H1 (cell line): ENCODE data around the gene MRPS12.

Source experiments
- ASH2L ChIP-seq: fragments of 200-600, 300-600 bp; sonication (generic); IDR thresholded peaks from one replicate; pipeline ENCODE4 v1.7.1; 2017; ENCODE audit warnings: low read length
- EZH2 ChIP-seq: fragments of 200-600 bp; sonication (generic); IDR thresholded peaks from 2 replicates; pipeline ENCODE4 v1.7.1; 2012; ENCODE audit warnings: low read depth, mild to moderate bottlenecking, moderate library complexity, low read length, inconsistent platforms; ENCODE audit not compliant: severe bottlenecking
- GABPA ChIP-seq: IDR thresholded peaks from 2 replicates; pipeline ENCODE4 v1.6.1; 2011; ENCODE audit warnings: mild to moderate bottlenecking, low read length, moderate library complexity, borderline replicate concordance; ENCODE audit not compliant: insufficient read depth
- HDAC2 ChIP-seq, 2 experiments: fragments of 300-600 bp in 1 of 2; sonication (generic) in 1 of 2; IDR thresholded peaks; 2 replicates each; pipeline ENCODE4 v1.6.1; 2011 to 2012; ENCODE audit warnings: low read depth in 2 of 2, low read length in 2 of 2, mild to moderate bottlenecking in 2 of 2, moderate library complexity in 2 of 2, borderline replicate concordance in 1 of 2, inconsistent platforms in 1 of 2
- KDM4A ChIP-seq: IDR thresholded peaks from one replicate; pipeline ENCODE4 v1.7.1; 2012; ENCODE audit warnings: low read depth, mild to moderate bottlenecking, moderate library complexity, low read length, inconsistent platforms; ENCODE audit not compliant: severe bottlenecking
- MAFK ChIP-seq: IDR thresholded peaks from 2 replicates; pipeline ENCODE4 v1.6.1; 2012; ENCODE audit warnings: low read depth, mild to moderate bottlenecking, improper control_type of control experiment, low read length
- POLR2A ChIP-seq, 2 experiments: IDR thresholded peaks; 1 replicate in 1 of 2; 2 replicates in 1 of 2; pipeline ENCODE4 v1.6.1; 2011; ENCODE audit warnings: low read depth in 2 of 2, low read length in 2 of 2, mild to moderate bottlenecking in 2 of 2; ENCODE audit errors: control extremely low read depth in 1 of 2
- SIN3A ChIP-seq, 2 experiments: IDR thresholded peaks in 1 of 2; conservative IDR thresholded peaks in 1 of 2; 2 replicates each; pipeline ENCODE4 v1.6.1; 2011 to 2012; ENCODE audit warnings: low read length in 2 of 2, improper control_type of control experiment in 1 of 2, low read depth in 1 of 2, mild to moderate bottlenecking in 1 of 2
- TF ChIP-seq, protein P1 (sequence below), 3 experiments: IDR thresholded peaks; 1 replicate in 2 of 3; 2 replicates in 1 of 3; pipeline versions ENCODE4 v1.5.1 to v1.6.1; 2011; ENCODE audit warnings: low read length in 3 of 3, mild to moderate bottlenecking in 3 of 3, inconsistent platforms in 2 of 3, low read depth in 1 of 3, moderate library complexity in 1 of 3; ENCODE audit not compliant: insufficient read depth in 1 of 3; ENCODE audit errors: control extremely low read depth in 1 of 3
- TF ChIP-seq, protein P2 (sequence below): IDR thresholded peaks from 2 replicates; pipeline ENCODE4 v1.6.1; 2011; ENCODE audit warnings: low read depth, mild to moderate bottlenecking, low read length; ENCODE audit not compliant: insufficient read depth

DNA sequence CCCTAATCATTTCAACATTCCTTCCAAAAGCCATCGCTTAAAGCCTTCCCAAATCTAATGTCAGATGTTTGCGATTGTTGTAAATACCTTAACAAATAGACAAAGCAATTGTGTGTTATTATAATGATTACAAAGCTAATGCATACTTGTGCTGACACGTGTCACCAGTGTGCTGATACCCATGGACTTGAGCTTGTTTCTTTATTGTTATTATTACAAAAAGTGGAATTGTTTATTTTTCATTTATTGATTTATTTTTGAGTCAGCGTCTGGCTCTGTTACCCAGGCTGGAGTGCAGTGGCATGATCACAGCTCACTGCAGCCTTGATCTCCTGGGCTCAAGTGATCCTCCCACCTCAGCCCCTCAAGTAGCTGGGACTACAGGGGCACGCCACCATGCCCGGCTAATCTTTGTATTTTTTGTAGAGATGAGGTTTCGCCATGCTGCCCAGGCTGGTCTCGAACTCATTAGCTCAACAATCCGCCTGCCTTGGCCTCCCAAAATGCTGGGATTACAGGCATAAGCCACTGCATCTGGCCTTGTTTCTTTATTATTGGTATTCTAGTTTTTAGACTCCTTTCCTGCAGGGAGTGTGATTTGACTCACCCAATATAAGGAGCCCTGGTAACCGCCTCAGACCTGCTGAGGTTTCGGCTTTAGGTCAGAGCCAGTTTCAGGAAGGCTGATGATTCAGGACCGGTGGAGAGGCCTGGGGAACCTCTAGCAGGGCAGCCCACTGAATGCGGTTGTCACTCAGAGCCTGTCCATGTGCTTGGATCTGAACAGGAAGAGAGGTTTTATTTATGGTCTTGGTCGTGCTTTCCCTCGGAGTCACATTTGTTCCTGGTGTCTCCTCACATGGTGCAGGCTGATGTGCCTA, 46.9 kb downstream of the MRPS12 start:
- TF ChIP-seq, protein P1, sequence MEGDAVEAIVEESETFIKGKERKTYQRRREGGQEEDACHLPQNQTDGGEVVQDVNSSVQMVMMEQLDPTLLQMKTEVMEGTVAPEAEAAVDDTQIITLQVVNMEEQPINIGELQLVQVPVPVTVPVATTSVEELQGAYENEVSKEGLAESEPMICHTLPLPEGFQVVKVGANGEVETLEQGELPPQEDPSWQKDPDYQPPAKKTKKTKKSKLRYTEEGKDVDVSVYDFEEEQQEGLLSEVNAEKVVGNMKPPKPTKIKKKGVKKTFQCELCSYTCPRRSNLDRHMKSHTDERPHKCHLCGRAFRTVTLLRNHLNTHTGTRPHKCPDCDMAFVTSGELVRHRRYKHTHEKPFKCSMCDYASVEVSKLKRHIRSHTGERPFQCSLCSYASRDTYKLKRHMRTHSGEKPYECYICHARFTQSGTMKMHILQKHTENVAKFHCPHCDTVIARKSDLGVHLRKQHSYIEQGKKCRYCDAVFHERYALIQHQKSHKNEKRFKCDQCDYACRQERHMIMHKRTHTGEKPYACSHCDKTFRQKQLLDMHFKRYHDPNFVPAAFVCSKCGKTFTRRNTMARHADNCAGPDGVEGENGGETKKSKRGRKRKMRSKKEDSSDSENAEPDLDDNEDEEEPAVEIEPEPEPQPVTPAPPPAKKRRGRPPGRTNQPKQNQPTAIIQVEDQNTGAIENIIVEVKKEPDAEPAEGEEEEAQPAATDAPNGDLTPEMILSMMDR (IDR thresholded peaks at IDR 0.05; ENCODE audit: control extremely low read depth in 1 of 3, insufficient read depth in 1 of 3, low read depth in 1 of 3, low read length in 3 of 3) = no peak
- no peak for TF ChIP-seq POLR2A (IDR thresholded peaks at IDR 0.05; ENCODE audit: control extremely low read depth in 1 of 2, low read depth in 2 of 2, low read length in 2 of 2)
- no peak for TF ChIP-seq MAFK
- no peak for TF ChIP-seq EZH2
- no peak for TF ChIP-seq ASH2L
- TF ChIP-seq SIN3A (conservative IDR thresholded peaks at IDR 0.05 in 1 of 2, IDR thresholded peaks at IDR 0.05 in 1 of 2; ENCODE audit: low read depth in 1 of 2, low read length in 2 of 2) = no peak
- TF ChIP-seq, protein P2, sequence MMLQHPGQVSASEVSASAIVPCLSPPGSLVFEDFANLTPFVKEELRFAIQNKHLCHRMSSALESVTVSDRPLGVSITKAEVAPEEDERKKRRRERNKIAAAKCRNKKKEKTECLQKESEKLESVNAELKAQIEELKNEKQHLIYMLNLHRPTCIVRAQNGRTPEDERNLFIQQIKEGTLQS = no peak
- no peak for TF ChIP-seq HDAC2 (IDR thresholded peaks at IDR 0.05; ENCODE audit: borderline replicate concordance in 1 of 2, low read depth in 2 of 2, low read length in 2 of 2)
- TF ChIP-seq GABPA = no peak
- TF ChIP-seq KDM4A = no peak
